KMS-11 (cell line): ENCODE measurements around the gene KHDC1L.

Experiments
- H2AFZ ChIP-seq: fragments of 200-600 bp; sonication (generic); 2 replicates; pipeline ENCODE4 v1.6.1; 2016; ENCODE audit warnings: antibody characterized with exemption, mixed run types, low read depth
- H3K27ac ChIP-seq: fragments of 200-600 bp; sonication (generic); 2 replicates; pipeline ENCODE4 v1.6.1; 2016; ENCODE audit warnings: mild to moderate bottlenecking, mixed run types
- H3K27me3 ChIP-seq: fragments of 200-600 bp; sonication (generic); 2 replicates; pipeline ENCODE4 v1.6.1; 2017; ENCODE audit warnings: mild to moderate bottlenecking, low read depth, mixed run types, moderate library complexity; ENCODE audit not compliant: insufficient read depth
- H3K36me3 ChIP-seq: fragments of 200-600 bp; sonication (generic); 2 replicates; pipeline ENCODE4 v1.6.1; 2017; ENCODE audit warnings: mild to moderate bottlenecking, mixed run types; ENCODE audit not compliant: insufficient read depth
- H3K4me1 ChIP-seq: fragments of 200-600 bp; sonication (generic); 2 replicates; pipeline ENCODE4 v1.6.1; 2016; ENCODE audit warnings: mild to moderate bottlenecking, low read depth, mixed run types; ENCODE audit not compliant: poor library complexity, severe bottlenecking
- H3K4me2 ChIP-seq: fragments of 200-600 bp; sonication (generic); 2 replicates; pipeline ENCODE4 v1.7.0; 2016; ENCODE audit warnings: mild to moderate bottlenecking, mixed run types
- H3K4me3 ChIP-seq: fragments of 200-600 bp; sonication (generic); IDR thresholded peaks from 2 replicates; pipeline ENCODE4 v1.6.1; 2017; ENCODE audit warnings: low read depth, low read length, mixed read lengths; ENCODE audit not compliant: insufficient read depth
- H3K79me2 ChIP-seq: fragments of 200-600 bp; sonication (generic); 2 replicates; pipeline ENCODE4 v1.6.1; 2016; ENCODE audit warnings: low read depth, mixed run types; ENCODE audit not compliant: insufficient read depth
- H3K9ac ChIP-seq: fragments of 200-600 bp; sonication (generic); 2 replicates; pipeline ENCODE4 v1.6.1; 2016; ENCODE audit warnings: mild to moderate bottlenecking, mixed run types
- H4K20me1 ChIP-seq: fragments of 200-600 bp; sonication (generic); 2 replicates; pipeline ENCODE4 v1.6.1; 2016; ENCODE audit warnings: mild to moderate bottlenecking, mixed run types; ENCODE audit not compliant: insufficient read depth
- TF ChIP-seq, protein P1 (sequence below): fragments of 200-600 bp; sonication (generic); conservative IDR thresholded peaks from 2 replicates; pipeline ENCODE4 v1.6.1; 2017; ENCODE audit warnings: low read depth, mild to moderate bottlenecking, antibody characterized with exemption, low read length, moderate library complexity, mixed read lengths

KHDC1L gene

DNA sequence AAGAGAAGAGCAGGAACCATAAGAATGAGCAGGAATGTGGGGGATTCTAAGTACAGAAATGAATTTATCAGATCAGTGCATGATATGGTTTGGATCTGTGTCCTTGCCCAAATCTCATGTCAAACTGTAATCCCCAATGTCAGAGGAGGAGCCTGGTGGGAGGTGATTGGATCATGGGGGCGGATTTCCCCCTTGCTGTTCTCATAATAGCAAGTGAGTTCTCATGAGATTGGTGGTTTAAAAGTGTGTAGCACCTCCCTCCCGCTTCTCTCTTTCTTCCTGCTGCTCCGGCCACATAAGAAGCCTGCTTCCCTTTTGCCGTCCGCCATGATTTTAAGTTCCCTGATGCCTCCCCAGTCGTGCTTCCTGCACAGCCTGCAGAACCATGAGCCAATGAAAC, 49.2 kb downstream of the KHDC1L start:
- no peaks in the 10 kb centered on the region for H3K79me2 ChIP-seq

DNA sequence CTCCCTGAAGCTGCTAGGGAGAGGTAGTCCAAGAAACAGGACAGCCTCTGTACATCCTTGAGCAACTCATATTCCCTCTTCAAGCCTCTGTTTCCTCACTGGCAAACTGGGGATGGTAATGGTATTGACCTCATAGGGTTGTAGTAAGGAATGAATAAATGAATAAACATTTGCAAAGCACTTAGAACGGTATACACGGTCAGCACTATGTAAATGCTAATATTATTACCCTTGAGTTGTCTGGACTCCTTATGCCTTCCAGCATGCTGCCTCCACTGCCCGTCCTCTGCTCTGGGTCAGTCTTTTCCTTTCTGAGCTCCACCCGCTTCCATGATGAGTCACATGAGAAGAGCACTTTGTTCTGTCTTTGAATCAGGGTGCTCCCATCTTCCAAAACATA, 50.6 kb downstream of the KHDC1L start:
- TF ChIP-seq, protein P1, sequence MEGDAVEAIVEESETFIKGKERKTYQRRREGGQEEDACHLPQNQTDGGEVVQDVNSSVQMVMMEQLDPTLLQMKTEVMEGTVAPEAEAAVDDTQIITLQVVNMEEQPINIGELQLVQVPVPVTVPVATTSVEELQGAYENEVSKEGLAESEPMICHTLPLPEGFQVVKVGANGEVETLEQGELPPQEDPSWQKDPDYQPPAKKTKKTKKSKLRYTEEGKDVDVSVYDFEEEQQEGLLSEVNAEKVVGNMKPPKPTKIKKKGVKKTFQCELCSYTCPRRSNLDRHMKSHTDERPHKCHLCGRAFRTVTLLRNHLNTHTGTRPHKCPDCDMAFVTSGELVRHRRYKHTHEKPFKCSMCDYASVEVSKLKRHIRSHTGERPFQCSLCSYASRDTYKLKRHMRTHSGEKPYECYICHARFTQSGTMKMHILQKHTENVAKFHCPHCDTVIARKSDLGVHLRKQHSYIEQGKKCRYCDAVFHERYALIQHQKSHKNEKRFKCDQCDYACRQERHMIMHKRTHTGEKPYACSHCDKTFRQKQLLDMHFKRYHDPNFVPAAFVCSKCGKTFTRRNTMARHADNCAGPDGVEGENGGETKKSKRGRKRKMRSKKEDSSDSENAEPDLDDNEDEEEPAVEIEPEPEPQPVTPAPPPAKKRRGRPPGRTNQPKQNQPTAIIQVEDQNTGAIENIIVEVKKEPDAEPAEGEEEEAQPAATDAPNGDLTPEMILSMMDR = no peak
- Histone ChIP-seq H4K20me1 (no peaks in the 10 kb centered on the region), H3K9ac (no peak overlapping the region), H3K36me3 (no peaks in the 10 kb centered on the region), H3K79me2 (no peaks in the 10 kb centered on the region), H3K4me2 (no peak overlapping the region), H3K4me3 (no peak overlapping the region), H3K27me3 (no peaks in the 10 kb centered on the region), H2AFZ (no peak overlapping the region), H3K27ac (no peak overlapping the region), H3K4me1 (peaks cover 3% of the 10 kb centered on the region)

More for the DNA sequence above, 49.2 kb downstream of the KHDC1L start:
- H3K36me3 ChIP-seq = no peaks in the 10 kb centered on the region
- TF ChIP-seq, protein P1 = no peak
- H3K27ac ChIP-seq = no peak overlapping the region
- H3K4me1 ChIP-seq = peaks cover 7% of the 10 kb centered on the region
- no peak overlapping the region for H2AFZ ChIP-seq
- H3K4me3 ChIP-seq = no peak overlapping the region
- no peak overlapping the region for H3K4me2 ChIP-seq
- H3K9ac ChIP-seq = no peak overlapping the region
- no peaks in the 10 kb centered on the region for H4K20me1 ChIP-seq
- no peaks in the 10 kb centered on the region for H3K27me3 ChIP-seq
